GM21737 (cell line): ENCODE measurements around the gene PLOD2.

ENCODE experiments used
- ATAC-seq: cut with Tn5 transposase; IDR thresholded peaks from one replicate; pipeline ENCODE4 v1.9.1; 2021; ENCODE audit warnings: mild to moderate bottlenecking, moderate library complexity; ENCODE audit not compliant: unreplicated experiment

PLOD2 gene

GRCh38 chr3:146101538-146101937 is 59.4 kb downstream of the PLOD2 start:
- no peak for ATAC-seq

GRCh38 chr3:146100825-146101444 is 60.0 kb downstream of the PLOD2 start:
- ATAC-seq, result no peak

- no peak for ATAC-seq
Observed at GRCh38 chr3:146100180-146100579, 60.8 kb downstream of the PLOD2 start.

GRCh38 chr3:146099316-146099715 is 61.7 kb downstream of the PLOD2 start:
- no peak for ATAC-seq

GRCh38 chr3:146093896-146094295 is 67.1 kb downstream of the PLOD2 start:
- ATAC-seq, result no peak

- ATAC-seq, result no peak
Observed at GRCh38 chr3:146092230-146092629, 68.8 kb downstream of the PLOD2 start.

- ATAC-seq, result no peak
Observed at GRCh38 chr3:146091397-146091796, 69.6 kb downstream of the PLOD2 start.

GRCh38 chr3:146090521-146090920 is 70.5 kb downstream of the PLOD2 start:
- no peak for ATAC-seq

GRCh38 chr3:146088840-146089239 is 72.1 kb downstream of the PLOD2 start:
- no peak for ATAC-seq

GRCh38 chr3:146087116-146087515 is 73.9 kb downstream of the PLOD2 start:
- ATAC-seq, result no peak

- ATAC-seq, result no peak
Observed at GRCh38 chr3:146086211-146086610, 74.8 kb downstream of the PLOD2 start.

- ATAC-seq, result no peak
Observed at GRCh38 chr3:146085678-146086077, 75.3 kb downstream of the PLOD2 start.

- ATAC-seq, result no peak
Observed at GRCh38 chr3:146080578-146080977, 80.4 kb downstream of the PLOD2 start.

- ATAC-seq, result no peak
Observed at GRCh38 chr3:146078031-146078430, 83.0 kb downstream of the PLOD2 start.

GRCh38 chr3:146077181-146077580 is 83.8 kb downstream of the PLOD2 start:
- no peak for ATAC-seq

GRCh38 chr3:146072824-146073223 is 88.2 kb downstream of the PLOD2 start:
- ATAC-seq, result no peak

GRCh38 chr3:146072061-146072460 is 88.9 kb downstream of the PLOD2 start:
- ATAC-seq, result no peak

- no peak for ATAC-seq
Observed at GRCh38 chr3:146071632-146072031, 89.4 kb downstream of the PLOD2 start.

- ATAC-seq, result no peak
Observed at GRCh38 chr3:146067048-146067447, 93.9 kb downstream of the PLOD2 start.

GRCh38 chr3:146065573-146066006 is 95.4 kb downstream of the PLOD2 start:
- no peak for ATAC-seq

GRCh38 chr3:146058241-146058640 is 102.7 kb downstream of the PLOD2 start:
- ATAC-seq, result no peak

GRCh38 chr3:146052791-146053310 is 108.1 kb downstream of the PLOD2 start:
- no peak for ATAC-seq
